H1 (cell line): ENCODE data around the gene RAPGEF1. TPM values are rescaled to one million over a fixed set of nuclear protein-coding genes. Genes with fewer than 3 reads are reported as not detected.

Experiments used
- CTCF ChIA-PET: fragments of 300-600 bp; sonication (Branson Sonifier 250); formaldehyde crosslinking; loops from one replicate; lab custom pipeline; 2021; ENCODE audit not compliant: partially characterized antibody; lab: Charles Lee
- POLR2A ChIA-PET: fragments of 300-600 bp; sonication (Branson Sonifier 250); formaldehyde crosslinking; loops from one replicate; lab custom pipeline; 2021; ENCODE audit warnings: inconsistent platforms; ENCODE audit not compliant: partially characterized antibody; lab: Charles Lee
- DNase-seq, 2 experiments: peaks; one replicate each; pipeline versions ENCODE4 v3.0.0 to v3.0.0-alpha.2; 2010 to 2022; ENCODE audit warnings: low spot score in 2 of 2, low read depth in 1 of 2, mixed read lengths in 1 of 2
- FAIRE-seq: peaks from 2 replicates; lab custom pipeline; 2011; peaks lifted over from hg19 to GRCh38; lab: Jason Lieb, UNC
- H2AFZ ChIP-seq: 2 replicates; pipeline ENCODE4 v1.8.1; 2012; ENCODE audit warnings: low read length, inconsistent platforms
- H2AK5ac ChIP-seq: 2 replicates; pipeline ENCODE4 v1.6.1; 2013; ENCODE audit warnings: low read depth, low read length
- H2BK120ac ChIP-seq: replicated peaks from 2 replicates; pipeline ENCODE3; 2013; ENCODE audit warnings: low read depth, low read length, inconsistent platforms
- H2BK12ac ChIP-seq: 2 replicates; pipeline ENCODE4 v1.6.1; 2013; ENCODE audit warnings: low read depth, low read length
- H2BK15ac ChIP-seq: 2 replicates; pipeline ENCODE4 v1.6.1; 2013; ENCODE audit warnings: low read length
- H2BK20ac ChIP-seq: 2 replicates; pipeline ENCODE4 v1.6.1; 2013; ENCODE audit warnings: low read length
- H2BK5ac ChIP-seq: 2 replicates; pipeline ENCODE4 v1.6.1; 2013; ENCODE audit warnings: low read depth, low read length
- H3K14ac ChIP-seq: 2 replicates; pipeline ENCODE4 v1.6.1; 2013; ENCODE audit warnings: inconsistent platforms; ENCODE audit not compliant: insufficient read length
- H3K18ac ChIP-seq: 2 replicates; pipeline ENCODE4 v1.6.1; 2013; ENCODE audit warnings: low read length; ENCODE audit errors: extremely low read depth
- H3K23ac ChIP-seq: 2 replicates; pipeline ENCODE4 v1.6.1; 2013; ENCODE audit warnings: inconsistent platforms; ENCODE audit not compliant: insufficient read length
- H3K23me2 ChIP-seq: 2 replicates; pipeline ENCODE4 v1.6.1; 2013; ENCODE audit warnings: low read depth, low read length
- H3K27ac ChIP-seq: 2 replicates; pipeline ENCODE4 v1.6.1; 2011; ENCODE audit warnings: low read depth, low read length, inconsistent platforms
- H3K27me3 ChIP-seq, 4 experiments: replicated peaks in 1 of 4; 1 replicate in 1 of 4; 2 replicates in 3 of 4; pipeline versions ENCODE4 v1.6.1 to v1.8.1; 2011 to 2013; ENCODE audit warnings: low read length in 3 of 4, mild to moderate bottlenecking in 3 of 4, inconsistent platforms in 2 of 4, mixed read lengths in 2 of 4, moderate library complexity in 1 of 4; ENCODE audit not compliant: control insufficient read depth in 3 of 4, insufficient read depth in 3 of 4; ENCODE audit errors: extremely low read depth in 1 of 4
- H3K36me3 ChIP-seq, 4 experiments: 2 replicates each; pipeline versions ENCODE4 v1.6.1 to v1.8.1; 2011 to 2013; ENCODE audit warnings: mild to moderate bottlenecking in 4 of 4, low read length in 3 of 4, moderate library complexity in 2 of 4, control low read depth in 1 of 4, inconsistent platforms in 1 of 4; ENCODE audit not compliant: insufficient read depth in 4 of 4, control insufficient read depth in 2 of 4
- H3K4ac ChIP-seq: replicated peaks from 2 replicates; pipeline ENCODE3; 2013; ENCODE audit warnings: low read length, low read depth, mixed read lengths, inconsistent platforms; ENCODE audit not compliant: insufficient read length
- H3K4me1 ChIP-seq, 4 experiments: replicated peaks in 1 of 4; 1 replicate in 1 of 4; 2 replicates in 3 of 4; pipeline versions ENCODE4 v1.6.1 to v1.8.1; 2011 to 2013; ENCODE audit warnings: low read length in 3 of 4, inconsistent platforms in 2 of 4, mixed read lengths in 1 of 4; ENCODE audit not compliant: insufficient read depth in 4 of 4, control insufficient read depth in 3 of 4
- H3K4me2 ChIP-seq, 2 experiments: 2 replicates each; pipeline versions ENCODE4 v1.6.1 to v1.8.1; 2011 to 2013; ENCODE audit warnings: low read depth in 2 of 2, low read length in 2 of 2, control low read depth in 1 of 2, inconsistent platforms in 1 of 2, mild to moderate bottlenecking in 1 of 2; ENCODE audit not compliant: insufficient read depth in 1 of 2
- H3K4me3 ChIP-seq, 4 experiments: fragments of 200-600, 300-600 bp in 1 of 4; sonication (generic), shearing (Covaris generic), sonication (Bioruptor Twin) in 1 of 4; 2 replicates each; pipeline versions ENCODE4 v1.5.1 to v1.8.1; 2011 to 2016; ENCODE audit warnings: low read length in 4 of 4, low read depth in 3 of 4, control low read depth in 2 of 4, inconsistent platforms in 2 of 4, mild to moderate bottlenecking in 2 of 4, mixed read lengths in 1 of 4, moderate library complexity in 1 of 4; ENCODE audit not compliant: insufficient read depth in 2 of 4; ENCODE audit errors: extremely low read depth in 1 of 4
- H3K56ac ChIP-seq: replicated peaks from 2 replicates; pipeline ENCODE3; 2013; ENCODE audit warnings: low read depth, mild to moderate bottlenecking, mixed read lengths, low read length, inconsistent platforms; ENCODE audit not compliant: insufficient read length
- H3K79me1 ChIP-seq: 2 replicates; pipeline ENCODE4 v1.6.1; 2013; ENCODE audit warnings: low read depth, low read length, control low read depth
- H3K79me2 ChIP-seq, 2 experiments: 2 replicates each; pipeline versions ENCODE4 v1.6.1 to v1.8.1; 2012 to 2013; ENCODE audit warnings: low read length in 2 of 2, mild to moderate bottlenecking in 2 of 2, inconsistent platforms in 1 of 2; ENCODE audit not compliant: insufficient read depth in 2 of 2, control insufficient read depth in 1 of 2
- H3K9ac ChIP-seq, 4 experiments: replicated peaks in 1 of 4; 1 replicate in 1 of 4; 2 replicates in 3 of 4; pipeline versions ENCODE4 v1.6.1 to v1.8.1; 2011 to 2013; ENCODE audit warnings: low read depth in 3 of 4, low read length in 3 of 4, control low read depth in 2 of 4, mild to moderate bottlenecking in 2 of 4, moderate library complexity in 2 of 4, inconsistent platforms in 1 of 4; ENCODE audit errors: extremely low read depth in 1 of 4
- H3K9me3 ChIP-seq, 2 experiments: 2 replicates each; pipeline versions ENCODE4 v1.6.1 to v1.8.1; 2012 to 2013; ENCODE audit warnings: mild to moderate bottlenecking in 2 of 2, moderate library complexity in 2 of 2, control low read depth in 1 of 2, inconsistent platforms in 1 of 2, low read depth in 1 of 2, low read length in 1 of 2, mixed read lengths in 1 of 2; ENCODE audit not compliant: insufficient read depth in 2 of 2
- H4K20me1 ChIP-seq, 2 experiments: replicated peaks in 1 of 2; 2 replicates each; pipeline versions ENCODE3 to v1.8.1; 2011 to 2013; ENCODE audit warnings: inconsistent platforms in 2 of 2, low read length in 2 of 2, mild to moderate bottlenecking in 1 of 2; ENCODE audit not compliant: insufficient read depth in 2 of 2, control insufficient read depth in 1 of 2
- H4K5ac ChIP-seq: 2 replicates; pipeline ENCODE4 v1.6.1; 2013; ENCODE audit warnings: low read length, low read depth, mixed read lengths, inconsistent platforms; ENCODE audit not compliant: insufficient read length
- H4K8ac ChIP-seq: 2 replicates; pipeline ENCODE4 v1.8.0; 2013; ENCODE audit warnings: mild to moderate bottlenecking, moderate library complexity, low read length, inconsistent platforms; ENCODE audit not compliant: insufficient read depth; ENCODE audit errors: extremely low read depth
- H4K91ac ChIP-seq: replicated peaks from 2 replicates; pipeline ENCODE3; 2013; ENCODE audit warnings: low read length, mixed read lengths, inconsistent platforms; ENCODE audit not compliant: insufficient read length
- KDM4A ChIP-seq: IDR thresholded peaks from one replicate; pipeline ENCODE4 v1.7.1; 2012; ENCODE audit warnings: low read depth, mild to moderate bottlenecking, moderate library complexity, low read length, inconsistent platforms; ENCODE audit not compliant: severe bottlenecking
- RAD21 ChIP-seq, 2 experiments: IDR thresholded peaks in 1 of 2; conservative IDR thresholded peaks in 1 of 2; 2 replicates each; pipeline ENCODE4 v1.6.1; 2011; ENCODE audit warnings: low read depth in 2 of 2, low read length in 2 of 2, improper control_type of control experiment in 1 of 2, inconsistent platforms in 1 of 2, mild to moderate bottlenecking in 1 of 2, moderate library complexity in 1 of 2
- SAP30 ChIP-seq: fragments of 300-600 bp; sonication (generic); IDR thresholded peaks from 2 replicates; pipeline ENCODE4 v1.7.1; 2012; ENCODE audit warnings: low read length, moderate library complexity, mild to moderate bottlenecking, inconsistent platforms; ENCODE audit not compliant: insufficient read depth, insufficient replicate concordance
- SIN3A ChIP-seq, 2 experiments: IDR thresholded peaks in 1 of 2; conservative IDR thresholded peaks in 1 of 2; 2 replicates each; pipeline ENCODE4 v1.6.1; 2011 to 2012; ENCODE audit warnings: low read length in 2 of 2, improper control_type of control experiment in 1 of 2, low read depth in 1 of 2, mild to moderate bottlenecking in 1 of 2
- TBP ChIP-seq: IDR thresholded peaks from 2 replicates; pipeline ENCODE4 v1.6.1; 2011; ENCODE audit warnings: low read depth, low read length, improper control_type of control experiment
- WGBS, 2 experiments: shearing (Covaris generic) in 1 of 2; methylation state at CpG; one replicate each; pipeline versions ENCODE4 v1.1.6 to v1.1.7; 2013 to 2015; ENCODE audit warnings: low lambda C conversion rate in 2 of 2, mixed read lengths in 2 of 2, inconsistent platforms in 1 of 2, low coverage in 1 of 2, missing lambda C conversion rate in 1 of 2; ENCODE audit not compliant: insufficient replicate concordance in 2 of 2, insufficient coverage in 1 of 2, insufficient read length in 1 of 2; ENCODE audit errors: extremely low coverage in 1 of 2, missing lambda C conversion rate in 1 of 2; 5-methylcytosine and 5-hydroxymethylcytosine counted together
- polyA plus RNA-seq, 7 experiments: library from polyadenylated mRNA; depleted of rRNA in 3 of 7; stranded (reverse) in 5 of 7; unstranded in 2 of 7; fragments of >200 nt in 5 of 7; fragments of 200-250 nt in 2 of 7; gene quantifications; 1 replicate in 5 of 7; 2 replicates in 1 of 7; 4 replicates in 1 of 7; pipeline versions ENCODE4 v1.2.1 to v1.2.3, GENCODE V29; 2011 to 2013; ENCODE audit warnings: missing spikeins in 2 of 7, mixed read lengths in 2 of 7
- total RNA-seq: library from RNA; stranded (reverse); fragmentation: NEBNext Ultra II Directional; extraction: Animal tissue kit (Norgen Biotek cat#: 25700); gene quantifications from 2 replicates; pipeline ENCODE4 v1.2.1, GENCODE V29; 2021
- TF ChIP-seq, protein P1 (sequence below), 3 experiments: IDR thresholded peaks; 1 replicate in 2 of 3; 2 replicates in 1 of 3; pipeline versions ENCODE4 v1.5.1 to v1.6.1; 2011; ENCODE audit warnings: low read length in 3 of 3, mild to moderate bottlenecking in 3 of 3, inconsistent platforms in 2 of 3, low read depth in 1 of 3, moderate library complexity in 1 of 3; ENCODE audit not compliant: insufficient read depth in 1 of 3; ENCODE audit errors: control extremely low read depth in 1 of 3

Gene RAPGEF1
- total and polyA plus RNA-seq, 2 of the 8 experiments (the other 6 are each of a cell fraction or from before 2014, with no cell fraction given): 29.7 to 78.9 TPM

GRCh38 chr9:131628459-131629225 is 111.2 kb downstream of the RAPGEF1 start:
- H3K4me3 ChIP-seq: no peak overlapping the region
- H3K9ac ChIP-seq: no peak overlapping the region
- H3K27ac ChIP-seq: no peak overlapping the region
- H3K14ac ChIP-seq: no peak overlapping the region
- H3K27me3 ChIP-seq: no peaks in the 10 kb centered on the region
- H3K4ac ChIP-seq: no peak overlapping the region
- no peak overlapping the region for H4K5ac ChIP-seq
- no peak overlapping the region for H2AK5ac ChIP-seq
- H4K20me1 ChIP-seq: peaks cover 2 to 6% of the 10 kb centered on the region in 2 experiments
- no peak for TF ChIP-seq SAP30
- no peak for TF ChIP-seq TBP
- TF ChIP-seq KDM4A: no peak
- TF ChIP-seq SIN3A (conservative IDR thresholded peaks at IDR 0.05 in 1 of 2, IDR thresholded peaks at IDR 0.05 in 1 of 2; ENCODE audit: low read depth in 1 of 2, low read length in 2 of 2): no peak
- TF ChIP-seq RAD21 (IDR thresholded peaks at IDR 0.05 in 1 of 2, conservative IDR thresholded peaks at IDR 0.05 in 1 of 2; ENCODE audit: low read depth in 2 of 2, low read length in 2 of 2): no peak
- TF ChIP-seq, protein P1, sequence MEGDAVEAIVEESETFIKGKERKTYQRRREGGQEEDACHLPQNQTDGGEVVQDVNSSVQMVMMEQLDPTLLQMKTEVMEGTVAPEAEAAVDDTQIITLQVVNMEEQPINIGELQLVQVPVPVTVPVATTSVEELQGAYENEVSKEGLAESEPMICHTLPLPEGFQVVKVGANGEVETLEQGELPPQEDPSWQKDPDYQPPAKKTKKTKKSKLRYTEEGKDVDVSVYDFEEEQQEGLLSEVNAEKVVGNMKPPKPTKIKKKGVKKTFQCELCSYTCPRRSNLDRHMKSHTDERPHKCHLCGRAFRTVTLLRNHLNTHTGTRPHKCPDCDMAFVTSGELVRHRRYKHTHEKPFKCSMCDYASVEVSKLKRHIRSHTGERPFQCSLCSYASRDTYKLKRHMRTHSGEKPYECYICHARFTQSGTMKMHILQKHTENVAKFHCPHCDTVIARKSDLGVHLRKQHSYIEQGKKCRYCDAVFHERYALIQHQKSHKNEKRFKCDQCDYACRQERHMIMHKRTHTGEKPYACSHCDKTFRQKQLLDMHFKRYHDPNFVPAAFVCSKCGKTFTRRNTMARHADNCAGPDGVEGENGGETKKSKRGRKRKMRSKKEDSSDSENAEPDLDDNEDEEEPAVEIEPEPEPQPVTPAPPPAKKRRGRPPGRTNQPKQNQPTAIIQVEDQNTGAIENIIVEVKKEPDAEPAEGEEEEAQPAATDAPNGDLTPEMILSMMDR (IDR thresholded peaks at IDR 0.05; ENCODE audit: control extremely low read depth in 1 of 3, insufficient read depth in 1 of 3, low read depth in 1 of 3, low read length in 3 of 3): no peak
- H3K9me3 ChIP-seq: no peaks in the 10 kb centered on the region
- H3K4me2 ChIP-seq: no peak overlapping the region
- no peak overlapping the region for H4K8ac ChIP-seq
- H3K18ac ChIP-seq: no peak overlapping the region
- no peak overlapping the region for H2BK5ac ChIP-seq
- H3K4me1 ChIP-seq: peaks cover 0 to 10% (median 3%) of the 10 kb centered on the region in 4 experiments; a peak in 4 of 7 replicates
- ChIA-PET POLR2A (interaction anchor here (1.0 to 2.1 kb wide), 3 partner anchors 17 to 20 kb away, joined by 3 to 7 read pairs (median 6); no protein-coding TSS in a partner anchor), CTCF (interaction anchor here (0.9 to 6.4 kb wide), 7 partner anchors 9 to 151 kb away, joined by 3 to 33 read pairs (median 3); no protein-coding TSS in a partner anchor)
- H3K23ac ChIP-seq: no peak overlapping the region
- H3K23me2 ChIP-seq: no peaks in the 10 kb centered on the region
- no peak for DNase-seq
- no peak overlapping the region for H3K56ac ChIP-seq
- H3K79me1 ChIP-seq: no peaks in the 10 kb centered on the region
- no peak overlapping the region for H2BK120ac ChIP-seq
- no peaks in the 10 kb centered on the region for H3K79me2 ChIP-seq
- no peak for FAIRE-seq
- H3K36me3 ChIP-seq: peaks cover 0 to 10% (median 7%) of the 10 kb centered on the region in 4 experiments; a peak in 6 of 8 replicates
- H4K91ac ChIP-seq: no peak overlapping the region
- H2BK12ac ChIP-seq: no peak overlapping the region
- WGBS, 2 experiments: 96 to 100% methylated on average over 1 to 19 of the region's 19 CpGs
- H2BK15ac ChIP-seq: no peak overlapping the region
- no peak overlapping the region for H2AFZ ChIP-seq
- no peak overlapping the region for H2BK20ac ChIP-seq
